IPS-18a (cell line): ENCODE data around the gene FIGLA.
A peak's percentile ranks its signal among the peaks of the same experiment; 100 is the strongest.
"Not testable (repeated sequence)": the region's sequence is repeated elsewhere in the genome, so short reads cannot be mapped to it uniquely, and the experiment has no call there.

Experiments used
- H3K27ac ChIP-seq: one replicate; pipeline ENCODE4 v1.5.1; 2013; ENCODE audit warnings: low read length
- H3K27me3 ChIP-seq: one replicate; pipeline ENCODE4 v1.6.1; 2013; ENCODE audit warnings: mild to moderate bottlenecking, low read length; ENCODE audit not compliant: control insufficient read depth, insufficient read depth
- H3K36me3 ChIP-seq: one replicate; pipeline ENCODE4 v1.6.1; 2013; ENCODE audit warnings: low read depth, low read length; ENCODE audit not compliant: control insufficient read depth
- H3K4me1 ChIP-seq: one replicate; pipeline ENCODE4 v1.6.1; 2013; ENCODE audit warnings: low read depth, low read length; ENCODE audit not compliant: control insufficient read depth
- H3K4me3 ChIP-seq: one replicate; pipeline ENCODE4 v1.5.1; 2013; ENCODE audit warnings: low read length
- H3K9ac ChIP-seq: one replicate; pipeline ENCODE4 v1.6.1; 2013; ENCODE audit warnings: mild to moderate bottlenecking, low read length, moderate library complexity
- H3K9me3 ChIP-seq: one replicate; pipeline ENCODE4 v1.6.1; 2013; ENCODE audit warnings: low read depth, low read length; ENCODE audit not compliant: control insufficient read depth

FIGLA gene

GRCh38 chr2:70806620-70807019 lies 16.2 kb upstream of the FIGLA start:
- Histone ChIP-seq H3K27ac (no peak overlapping the region), H3K27me3 (no peaks in the 10 kb centered on the region), H3K9ac (no peak overlapping the region), H3K9me3 (no peaks in the 10 kb centered on the region), H3K4me3 (no peak overlapping the region), H3K4me1 (no peaks in the 10 kb centered on the region), H3K36me3 (no peaks in the 10 kb centered on the region)

GRCh38 chr2:70806013-70806412 lies 15.6 kb upstream of the FIGLA start:
- Histone ChIP-seq H3K4me1 (no peaks in the 10 kb centered on the region), H3K9ac (no peak overlapping the region), H3K9me3 (no peaks in the 10 kb centered on the region), H3K36me3 (no peaks in the 10 kb centered on the region), H3K4me3 (no peak overlapping the region), H3K27me3 (peaks cover 6% of the 10 kb centered on the region), H3K27ac (no peak overlapping the region)

- Histone ChIP-seq H3K9me3 (no peaks in the 10 kb centered on the region), H3K27me3 (peaks cover 7% of the 10 kb centered on the region), H3K36me3 (no peaks in the 10 kb centered on the region), H3K9ac (no peak overlapping the region), H3K4me1 (no peaks in the 10 kb centered on the region), H3K27ac (no peak overlapping the region), H3K4me3 (no peak overlapping the region)
Observed at GRCh38 chr2:70801607-70802263, 11.3 kb upstream of the FIGLA start.

- Histone ChIP-seq H3K9me3 (no peaks in the 10 kb centered on the region), H3K4me3 (no peak overlapping the region), H3K36me3 (no peaks in the 10 kb centered on the region), H3K27me3 (peaks cover 14% of the 10 kb centered on the region), H3K9ac (no peak overlapping the region), H3K4me1 (no peaks in the 10 kb centered on the region), H3K27ac (no peak overlapping the region)
Observed at GRCh38 chr2:70799706-70800105, 9.3 kb upstream of the FIGLA start.

DNA sequence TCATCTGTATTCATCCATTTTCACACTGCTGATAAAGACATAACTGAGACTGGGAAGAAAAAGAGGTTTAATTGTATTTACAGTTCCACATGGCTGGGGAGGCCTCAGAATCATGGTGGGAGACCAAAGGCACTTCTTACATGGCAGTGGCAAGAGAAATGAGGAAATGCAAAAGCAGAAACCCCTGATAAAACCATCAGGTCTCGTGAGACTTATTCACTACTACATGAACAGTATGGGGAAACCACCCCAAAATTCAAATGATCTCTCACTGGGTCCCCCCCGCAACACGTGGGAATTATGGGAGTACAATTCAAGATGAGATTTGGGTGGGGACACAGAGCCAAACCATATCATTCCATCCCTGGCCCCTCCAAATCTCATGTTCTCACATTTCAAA lies 7.6 kb upstream of the FIGLA start:
- not testable (repeated sequence) for H3K9ac ChIP-seq, H3K4me3 ChIP-seq, H3K36me3 ChIP-seq, H3K4me1 ChIP-seq, H3K9me3 ChIP-seq, H3K27ac ChIP-seq
- peaks cover 22% of the 10 kb centered on the region for H3K27me3 ChIP-seq

DNA sequence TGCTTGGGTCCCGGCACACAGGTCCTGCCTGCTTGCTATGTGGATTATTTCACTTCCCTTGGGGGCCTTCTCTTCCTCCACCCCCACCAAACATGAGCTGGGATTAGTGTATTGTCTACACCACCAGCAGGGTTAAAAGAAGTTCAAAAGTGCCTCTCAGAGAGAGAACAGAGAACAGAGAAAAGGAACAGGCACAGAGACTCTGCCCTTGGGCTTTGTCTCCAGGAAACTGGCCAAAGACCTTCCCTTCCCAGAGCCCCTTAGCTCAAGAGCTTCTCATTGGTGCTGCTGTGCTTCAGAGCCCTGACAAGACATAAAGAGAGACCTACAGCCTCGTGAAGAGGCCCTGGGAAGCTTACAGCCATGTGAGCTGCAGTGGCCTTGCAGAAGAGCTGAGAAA lies 7.1 kb upstream of the FIGLA start:
- Histone ChIP-seq H3K9me3 (no peaks in the 10 kb centered on the region), H3K4me1 (no peaks in the 10 kb centered on the region), H3K9ac (no peak overlapping the region), H3K36me3 (no peaks in the 10 kb centered on the region), H3K4me3 (no peak overlapping the region), H3K27me3 (peaks cover 27% of the 10 kb centered on the region), H3K27ac (no peak overlapping the region)

DNA sequence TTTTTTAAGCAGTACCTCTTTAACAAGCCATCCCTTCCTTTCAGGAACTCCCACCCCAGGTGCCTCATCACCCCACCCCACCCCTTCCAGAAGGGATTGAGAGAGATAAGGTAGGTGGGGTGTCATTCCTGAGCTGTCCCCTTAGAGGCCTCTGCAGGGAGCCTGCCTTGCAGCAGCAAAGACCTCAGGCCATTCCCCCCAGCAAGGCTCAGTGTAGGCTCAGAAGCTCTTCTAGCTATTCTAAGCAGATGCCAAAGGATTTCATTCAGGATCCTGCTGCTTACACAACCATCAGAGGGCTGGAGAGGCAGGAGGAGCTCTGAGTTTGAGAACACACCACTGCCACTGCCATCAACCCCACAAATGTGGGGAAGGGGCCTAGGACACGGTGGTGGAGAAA lies 5.8 kb upstream of the FIGLA start:
- H3K9ac ChIP-seq: no peak overlapping the region
- no peak overlapping the region for H3K27ac ChIP-seq
- no peak overlapping the region for H3K4me3 ChIP-seq
- no peaks in the 10 kb centered on the region for H3K4me1 ChIP-seq
- no peaks in the 10 kb centered on the region for H3K9me3 ChIP-seq
- no peaks in the 10 kb centered on the region for H3K36me3 ChIP-seq
- peaks cover 37% of the 10 kb centered on the region for H3K27me3 ChIP-seq

DNA sequence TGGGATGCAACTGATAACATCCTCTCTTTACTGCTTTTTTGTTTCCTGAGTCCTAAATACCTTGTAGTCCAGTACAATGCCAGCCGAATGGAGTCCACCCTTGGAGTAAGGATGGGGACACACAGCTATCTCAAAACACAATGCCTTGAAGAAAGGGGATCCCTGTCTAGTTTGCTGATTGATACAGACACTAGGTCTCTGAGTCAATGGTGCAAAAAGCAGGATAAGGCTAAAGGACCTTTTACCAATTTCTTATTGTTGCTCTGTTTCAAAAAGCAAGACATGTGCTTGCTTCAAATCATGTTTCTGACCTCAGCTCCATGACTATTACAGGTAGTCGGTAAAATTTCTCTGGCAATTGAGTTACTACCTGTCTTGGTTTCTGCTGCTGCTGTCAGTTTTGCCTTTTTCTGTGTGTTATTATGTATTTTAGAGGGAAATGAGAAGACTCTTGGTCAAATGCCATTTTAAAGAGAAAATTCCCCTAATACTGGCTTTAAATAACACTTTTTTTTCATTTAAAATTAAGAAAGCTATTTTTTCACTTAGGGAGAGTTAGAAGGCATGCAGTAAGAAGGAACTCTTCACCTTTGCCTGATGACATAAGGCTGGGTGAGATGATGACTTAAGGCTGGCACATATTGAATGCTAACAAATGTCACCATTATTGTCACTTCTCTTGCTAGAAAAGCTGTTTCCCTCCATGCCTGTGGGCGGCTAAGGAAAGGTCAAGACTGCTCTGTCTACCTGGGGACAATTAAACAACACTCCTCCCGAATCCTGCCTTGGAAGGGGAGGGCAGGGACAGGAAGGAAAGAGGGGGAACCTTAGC lies 4.9 kb upstream of the FIGLA start:
- no peak overlapping the region for H3K9ac ChIP-seq
- H3K27me3 ChIP-seq: peaks cover 42% of the 10 kb centered on the region
- no peak overlapping the region for H3K4me3 ChIP-seq
- no peaks in the 10 kb centered on the region for H3K36me3 ChIP-seq
- H3K4me1 ChIP-seq: no peaks in the 10 kb centered on the region
- no peak overlapping the region for H3K27ac ChIP-seq
- H3K9me3 ChIP-seq: no peaks in the 10 kb centered on the region

DNA sequence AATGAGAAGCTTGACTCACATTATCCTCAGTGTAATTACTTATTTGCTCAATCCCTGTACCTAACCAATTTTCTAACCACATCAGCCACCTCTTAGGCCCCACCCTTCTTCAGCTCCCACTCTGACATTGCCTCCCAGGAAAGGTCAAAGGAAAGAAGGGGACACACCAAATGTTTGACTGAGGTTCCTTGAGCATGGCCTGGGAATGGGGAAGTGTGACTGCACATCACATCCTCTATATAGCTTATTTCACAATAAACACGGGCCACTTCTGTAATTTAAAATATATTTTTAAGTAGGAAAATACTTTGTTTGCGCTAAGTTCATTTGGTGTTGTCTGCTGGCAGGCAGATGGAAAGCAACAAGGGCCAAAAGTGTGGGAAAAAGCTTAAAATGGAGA lies 3.0 kb upstream of the FIGLA start:
- H3K27me3 ChIP-seq: peaks cover 61% of the 10 kb centered on the region
- H3K4me3 ChIP-seq: no peak overlapping the region
- no peaks in the 10 kb centered on the region for H3K36me3 ChIP-seq
- H3K9ac ChIP-seq: no peak overlapping the region
- no peaks in the 10 kb centered on the region for H3K4me1 ChIP-seq
- no peak overlapping the region for H3K27ac ChIP-seq
- no peaks in the 10 kb centered on the region for H3K9me3 ChIP-seq

GRCh38 chr2:70789304-70790135 lies 923 bp downstream of the FIGLA start:
- Histone ChIP-seq H3K36me3 (no peaks in the 10 kb centered on the region), H3K4me3 (peak overlapping the region; percentile 28), H3K27ac (no peak overlapping the region), H3K9ac (no peak overlapping the region), H3K4me1 (no peaks in the 10 kb centered on the region), H3K9me3 (no peaks in the 10 kb centered on the region), H3K27me3 (peaks cover 74% of the 10 kb centered on the region)

GRCh38 chr2:70785137-70785911 lies 5.1 kb downstream of the FIGLA start:
- Histone ChIP-seq H3K27me3 (peaks cover 39% of the 10 kb centered on the region), H3K4me3 (no peak overlapping the region), H3K9me3 (no peaks in the 10 kb centered on the region), H3K27ac (no peak overlapping the region), H3K9ac (no peak overlapping the region), H3K36me3 (no peaks in the 10 kb centered on the region), H3K4me1 (no peaks in the 10 kb centered on the region)
